ENCODE measurements around the gene ALDH6A1.

DNA sequence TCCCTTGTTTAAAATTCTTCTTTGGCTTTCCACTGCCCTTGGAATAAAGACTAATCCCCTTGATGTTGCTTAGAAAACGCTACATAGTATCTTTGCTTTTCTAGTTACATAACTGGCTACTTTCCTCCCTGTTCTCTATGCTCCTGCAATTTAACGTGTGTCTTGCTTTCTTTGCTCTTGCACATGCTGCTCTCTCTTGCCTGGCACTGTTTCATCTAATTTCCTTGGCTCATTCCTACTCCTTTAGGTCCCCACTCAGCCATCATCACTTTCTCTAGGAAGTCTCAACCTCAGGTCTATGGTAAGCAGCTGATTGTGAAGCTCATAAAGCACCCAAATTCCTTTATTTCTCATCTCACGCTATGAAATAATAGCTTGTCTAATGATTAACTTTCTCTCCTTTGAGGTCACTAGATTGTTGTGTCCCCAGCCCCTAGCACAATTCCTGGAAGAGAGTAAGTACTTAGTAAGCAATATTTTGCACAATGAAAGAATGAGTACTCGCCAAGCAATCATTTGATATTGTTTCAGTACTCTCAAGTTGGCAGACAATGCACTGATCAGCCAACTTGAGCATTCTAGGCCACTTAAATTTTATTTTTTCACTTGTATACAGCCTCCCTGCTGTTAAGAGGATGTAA is 3.3 kb downstream of the ALDH6A1 start:
- TF ChIP-seq, protein P1, sequence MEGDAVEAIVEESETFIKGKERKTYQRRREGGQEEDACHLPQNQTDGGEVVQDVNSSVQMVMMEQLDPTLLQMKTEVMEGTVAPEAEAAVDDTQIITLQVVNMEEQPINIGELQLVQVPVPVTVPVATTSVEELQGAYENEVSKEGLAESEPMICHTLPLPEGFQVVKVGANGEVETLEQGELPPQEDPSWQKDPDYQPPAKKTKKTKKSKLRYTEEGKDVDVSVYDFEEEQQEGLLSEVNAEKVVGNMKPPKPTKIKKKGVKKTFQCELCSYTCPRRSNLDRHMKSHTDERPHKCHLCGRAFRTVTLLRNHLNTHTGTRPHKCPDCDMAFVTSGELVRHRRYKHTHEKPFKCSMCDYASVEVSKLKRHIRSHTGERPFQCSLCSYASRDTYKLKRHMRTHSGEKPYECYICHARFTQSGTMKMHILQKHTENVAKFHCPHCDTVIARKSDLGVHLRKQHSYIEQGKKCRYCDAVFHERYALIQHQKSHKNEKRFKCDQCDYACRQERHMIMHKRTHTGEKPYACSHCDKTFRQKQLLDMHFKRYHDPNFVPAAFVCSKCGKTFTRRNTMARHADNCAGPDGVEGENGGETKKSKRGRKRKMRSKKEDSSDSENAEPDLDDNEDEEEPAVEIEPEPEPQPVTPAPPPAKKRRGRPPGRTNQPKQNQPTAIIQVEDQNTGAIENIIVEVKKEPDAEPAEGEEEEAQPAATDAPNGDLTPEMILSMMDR (IDR thresholded peaks at IDR 0.05; ENCODE audit: low read length): no peak
- TF ChIP-seq EZH2 (optimal IDR thresholded peaks at IDR 0.05; ENCODE audit: low read depth, low read length): no peak

Data from MM.1S (cell line).